ENCODE results near the gene MRPS18C.

The MRPS18C gene

GRCh38 chr4:83455281-83456183 lies at the start of gene MRPS18C, which contains the start of gene HELQ:
MRPS18C (plus strand) TSS chr4:83456058; CDS start chr4:83456078, 20 bp downstream.
HELQ (minus strand) TSS chr4:83455823; CDS start chr4:83455693, 130 bp downstream.
- peak; percentile 90 to 93 for DNase-seq (ENCODE audit: low read depth in 2 of 2)

DNA sequence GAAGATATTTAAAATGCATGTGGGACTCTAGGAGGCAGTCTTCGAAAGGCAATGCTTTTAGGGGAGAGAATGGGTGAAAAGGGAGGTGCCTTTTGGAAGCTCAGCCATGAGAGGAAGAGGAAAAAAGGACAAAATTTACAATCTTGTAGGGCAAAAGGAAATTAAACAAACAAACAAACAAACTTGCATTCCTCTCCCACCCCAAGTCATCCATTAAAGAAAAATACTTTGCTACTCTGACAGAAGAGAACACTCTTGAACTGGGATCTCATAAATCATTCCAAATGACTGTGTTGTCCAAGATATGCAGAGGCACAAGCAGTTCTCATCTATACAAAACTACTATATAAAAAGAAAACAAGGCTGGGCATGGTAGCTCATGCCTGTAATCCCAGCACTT lies 47.0 kb upstream of the MRPS18C start:
- DNase-seq (ENCODE audit: low read depth in 2 of 2), result no peak

GRCh38 chr4:83413676-83414075 lies 42.2 kb upstream of the MRPS18C start:
- DNase-seq (ENCODE audit: low read depth in 2 of 2), result no peak

GRCh38 chr4:83417566-83417965 lies 38.3 kb upstream of the MRPS18C start:
- DNase-seq (ENCODE audit: low read depth in 2 of 2), result no peak

DNA sequence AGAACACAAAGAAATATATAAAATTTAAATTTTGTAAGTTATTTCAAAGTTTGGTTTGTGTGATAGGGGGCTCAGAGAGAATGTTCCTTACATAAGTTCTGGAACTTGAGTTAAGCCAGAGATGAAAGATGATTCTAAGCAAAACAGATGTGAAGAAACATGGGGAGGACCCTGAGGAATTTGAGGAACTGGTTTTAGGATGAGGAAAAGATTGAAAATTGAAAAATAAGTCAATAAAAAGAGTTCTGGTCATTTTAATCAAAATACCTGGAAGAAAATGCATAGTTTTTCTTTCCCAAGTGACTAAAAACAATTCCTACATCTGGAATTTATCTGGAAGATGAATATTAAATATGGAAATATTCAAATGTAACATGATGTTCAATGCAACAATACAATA lies 37.6 kb upstream of the MRPS18C start:
- DNase-seq (ENCODE audit: low read depth in 2 of 2), result no peak

- DNase-seq (ENCODE audit: low read depth in 2 of 2), result no peak
These were observed 24.7 kb upstream of the MRPS18C start for GRCh38 chr4:83431200-83431599.

DNA sequence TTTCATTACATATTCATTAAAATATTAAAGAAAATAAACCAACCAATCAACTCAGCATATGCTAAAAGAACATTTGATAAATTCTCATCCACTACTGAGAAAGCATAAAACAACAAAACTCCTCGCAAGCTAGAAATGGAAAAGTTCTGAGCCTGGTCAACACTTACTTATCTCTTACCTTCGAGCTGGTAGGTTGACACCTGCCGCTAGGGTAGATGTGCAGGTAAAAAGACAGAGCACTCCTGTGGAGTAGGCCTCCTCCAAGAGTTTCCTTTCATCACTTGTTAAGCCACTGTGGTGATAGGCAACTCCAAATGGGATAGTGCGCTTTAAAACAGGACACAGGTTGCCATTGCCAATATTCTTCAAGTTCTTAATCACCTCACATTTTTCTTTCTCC lies 19.2 kb upstream of the MRPS18C start:
- no peak for DNase-seq (ENCODE audit: low read depth in 2 of 2)

DNA sequence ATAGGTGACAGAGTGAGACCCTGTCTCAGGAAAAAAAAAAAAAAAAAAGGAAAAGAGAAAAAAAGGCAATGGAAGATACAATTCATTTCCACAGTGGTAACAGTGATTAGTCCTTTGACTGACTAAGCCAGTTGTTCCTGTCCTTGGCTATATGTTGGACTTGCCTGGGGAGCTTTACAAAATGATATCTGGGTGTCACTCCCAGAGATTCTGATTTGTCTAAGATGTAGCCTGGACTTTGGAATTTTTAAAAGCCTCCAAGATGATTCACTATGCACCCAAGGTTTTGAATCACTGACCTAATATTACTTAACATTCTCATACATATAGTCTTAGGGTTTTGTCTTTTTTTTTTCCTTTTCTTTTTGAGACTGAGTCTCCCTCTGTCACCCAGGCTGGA lies 17.1 kb upstream of the MRPS18C start:
- no peak for DNase-seq (ENCODE audit: low read depth in 2 of 2)

GRCh38 chr4:83440148-83440814 lies 15.6 kb upstream of the MRPS18C start:
- DNase-seq (ENCODE audit: low read depth in 2 of 2), result no peak

GRCh38 chr4:83440899-83441298 lies 15.0 kb upstream of the MRPS18C start:
- DNase-seq (ENCODE audit: low read depth in 2 of 2), result no peak

DNA sequence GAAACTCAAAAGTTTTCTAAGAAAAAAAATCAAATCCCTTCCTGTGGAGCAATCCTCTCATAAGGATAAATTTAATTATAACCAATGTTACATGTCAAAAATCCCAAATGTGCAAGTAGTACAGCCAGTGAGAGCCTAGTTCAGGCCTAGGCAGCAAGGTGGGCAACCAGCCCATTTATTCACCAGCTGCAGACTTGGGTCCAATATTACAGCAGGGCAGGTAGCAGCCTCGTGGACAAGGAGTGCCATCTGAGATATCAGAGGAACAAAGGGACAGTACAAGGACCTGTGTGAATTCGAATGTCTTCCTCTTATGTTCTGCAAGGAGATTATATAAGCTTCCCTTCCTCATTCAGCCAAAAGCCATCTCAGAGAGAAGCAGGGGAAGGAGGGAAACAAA lies 6.8 kb upstream of the MRPS18C start:
- no peak for DNase-seq (ENCODE audit: low read depth in 2 of 2)

GRCh38 chr4:83454686-83455085 lies 1.2 kb upstream of the MRPS18C start:
- no peak for DNase-seq (ENCODE audit: low read depth in 2 of 2)

DNA sequence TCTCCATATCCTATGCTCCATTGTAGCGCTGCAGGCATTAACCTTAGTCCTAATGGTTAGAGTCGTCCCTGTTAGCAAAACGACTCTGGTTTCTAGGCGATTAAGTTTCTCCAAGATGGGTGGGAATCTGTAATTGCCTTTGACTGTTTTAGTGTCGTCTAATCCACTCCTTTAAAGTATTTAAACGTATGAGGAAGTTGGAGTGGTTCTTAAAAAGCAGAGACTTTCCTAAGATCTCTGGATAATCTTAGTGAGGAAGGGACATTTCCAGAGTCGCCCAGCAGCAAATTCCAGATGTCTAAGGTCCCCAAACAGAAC lies 285 bp downstream of the MRPS18C start:
- DNase-seq (ENCODE audit: low read depth in 2 of 2), result no peak

- no peak for DNase-seq (ENCODE audit: low read depth in 2 of 2)
These were observed 17.6 kb downstream of the MRPS18C start for GRCh38 chr4:83473423-83473822.

- DNase-seq (ENCODE audit: low read depth in 2 of 2), result no peak
These were observed 18.1 kb downstream of the MRPS18C start for GRCh38 chr4:83473966-83474365.

DNA sequence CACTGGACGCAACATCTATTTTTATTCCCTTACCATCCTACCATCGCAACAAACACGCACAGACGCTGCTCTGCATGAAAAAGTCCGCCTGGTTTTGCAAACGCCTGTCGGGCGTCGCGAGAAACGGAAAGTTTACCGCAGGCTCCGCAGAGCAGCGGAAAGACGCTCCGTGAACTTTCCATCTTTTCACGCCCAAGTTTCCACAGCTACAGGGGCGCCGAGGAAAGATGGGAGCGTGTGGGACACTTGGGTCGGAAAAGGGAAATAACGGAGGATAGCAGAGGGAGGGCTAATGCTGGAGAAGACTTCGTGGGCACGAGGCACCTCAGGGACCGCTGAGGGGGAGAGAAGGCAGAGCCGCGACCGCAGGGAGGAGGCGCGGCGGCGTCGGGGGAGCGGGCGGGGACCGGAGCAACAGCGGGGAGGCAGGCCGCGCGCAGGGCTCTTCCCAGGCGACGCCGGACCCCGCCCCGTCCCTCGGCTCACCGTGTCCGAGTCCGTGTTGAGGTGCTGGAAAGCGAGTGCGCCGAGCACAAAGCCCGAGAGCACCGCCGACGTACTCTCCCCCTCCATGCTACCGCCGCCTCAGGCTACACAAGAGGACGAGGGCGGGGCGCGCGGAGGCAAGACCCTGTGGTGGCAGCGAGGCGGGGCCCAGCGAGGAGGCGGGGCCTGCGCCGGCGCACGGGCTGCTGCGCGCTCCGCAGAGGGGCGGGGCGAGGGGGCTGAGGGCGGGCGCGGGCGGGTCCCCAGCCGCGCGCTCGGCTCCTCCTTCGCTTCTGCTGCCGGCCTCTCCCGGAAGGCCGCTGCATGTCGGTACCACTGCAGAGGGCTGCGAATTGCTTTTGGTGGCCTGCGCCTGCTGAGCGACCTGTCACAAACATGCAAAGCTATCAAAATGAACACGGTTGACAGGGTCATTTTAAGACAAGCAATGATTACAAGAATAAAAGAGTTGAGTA lies 28.9 kb downstream of the MRPS18C start, which contains the start of gene ABRAXAS1:
TSS of gene ABRAXAS1 (minus strand) at position 601 of the 962 bp plus-strand sequence. CDS start at position 573, 28 bp downstream.
- DNase-seq (ENCODE audit: low read depth in 2 of 2), result peak; percentile 87 to 93

- DNase-seq (ENCODE audit: low read depth in 2 of 2), result no peak
These were observed 30.7 kb downstream of the MRPS18C start for GRCh38 chr4:83486457-83487129.

DNA sequence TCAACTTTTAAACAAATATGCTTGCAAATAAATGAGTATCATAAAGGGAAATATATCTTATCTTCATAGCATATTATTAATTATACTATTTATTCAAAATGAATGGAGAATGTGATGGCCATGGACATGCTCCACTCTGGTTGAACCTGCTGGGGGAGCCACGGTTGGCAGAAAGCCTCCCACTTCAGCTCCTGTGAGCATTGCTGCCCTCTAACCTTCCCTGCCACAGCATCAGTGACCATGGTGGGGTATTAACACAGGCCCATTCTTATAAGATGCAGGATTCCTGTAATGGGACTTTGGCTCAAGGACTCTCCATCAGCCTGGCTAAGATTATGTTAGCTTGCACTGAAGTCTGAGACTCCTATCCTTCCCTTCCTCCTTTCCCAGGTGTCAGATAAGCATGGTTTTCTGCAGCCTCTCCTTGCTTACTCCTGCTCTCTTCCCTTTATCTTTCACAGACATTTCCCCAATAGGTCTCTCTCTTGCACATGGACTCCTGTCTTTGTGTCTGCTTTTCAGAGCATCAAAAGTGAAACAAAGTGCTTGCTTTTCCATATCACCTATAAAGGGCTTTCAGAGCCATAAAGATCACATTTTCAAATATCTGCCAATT lies 34.0 kb downstream of the MRPS18C start:
- no peak for DNase-seq (ENCODE audit: low read depth in 2 of 2)

GRCh38 chr4:83490876-83491450 lies 35.1 kb downstream of the MRPS18C start:
- no peak for DNase-seq (ENCODE audit: low read depth in 2 of 2)
